OCI-LY1 (cell line): Measurements from ENCODE around the gene KPNB1.

Source experiments
- H2AFZ ChIP-seq: fragments of 200-600 bp; sonication (generic), shearing (Covaris generic); 2 replicates; pipeline ENCODE4 v1.6.0; 2014; ENCODE audit warnings: antibody characterized with exemption, mild to moderate bottlenecking, low read length
- H3F3A ChIP-seq: fragments of 200-600 bp; sonication (generic), shearing (Covaris generic); 2 replicates; pipeline ENCODE4 v1.6.0; 2014; ENCODE audit warnings: mild to moderate bottlenecking, antibody characterized with exemption, low read length, moderate library complexity; ENCODE audit not compliant: insufficient read depth
- H3K27ac ChIP-seq: fragments of 200-600 bp; sonication (generic); 2 replicates; pipeline ENCODE4 v1.5.1; 2014; ENCODE audit warnings: low read length, mixed run types, mild to moderate bottlenecking, low read depth; ENCODE audit not compliant: poor library complexity, severe bottlenecking
- H3K27me3 ChIP-seq: fragments of 200-600 bp; sonication (generic); 2 replicates; pipeline ENCODE4 v1.6.0; 2014; ENCODE audit warnings: antibody characterized with exemption, mild to moderate bottlenecking, low read length, moderate library complexity; ENCODE audit not compliant: insufficient read depth
- H3K36me3 ChIP-seq: fragments of 200-600 bp; sonication (generic); 2 replicates; pipeline ENCODE4 v1.6.1; 2014; ENCODE audit warnings: mild to moderate bottlenecking, antibody characterized with exemption, low read length, moderate library complexity, mixed read lengths; ENCODE audit not compliant: insufficient read depth
- H3K4me1 ChIP-seq: fragments of 200-600 bp; sonication (generic); 2 replicates; pipeline ENCODE4 v1.5.1; 2014; ENCODE audit warnings: mild to moderate bottlenecking, low read length, moderate library complexity; ENCODE audit not compliant: insufficient read depth, severe bottlenecking
- H3K4me2 ChIP-seq: fragments of 200-600 bp; sonication (generic), shearing (Covaris generic); 2 replicates; pipeline ENCODE4 v1.6.1; 2014; ENCODE audit warnings: low read length
- H3K4me3 ChIP-seq: fragments of 200-600 bp; sonication (generic); 2 replicates; pipeline ENCODE4 v1.5.1; 2014; ENCODE audit warnings: low read length, low read depth, mild to moderate bottlenecking, mixed read lengths; ENCODE audit not compliant: poor library complexity, severe bottlenecking
- H3K79me2 ChIP-seq: fragments of 200-600 bp; shearing (Covaris generic); 2 replicates; pipeline ENCODE4 v1.6.1; 2016; ENCODE audit warnings: mixed run types, low read length, mixed read lengths; ENCODE audit not compliant: insufficient read depth
- H3K9ac ChIP-seq: fragments of 200-600 bp; sonication (generic), shearing (Covaris generic); 2 replicates; pipeline ENCODE4 v1.6.1; 2014; ENCODE audit warnings: mild to moderate bottlenecking, low read length, mixed read lengths
- H3K9me2 ChIP-seq: fragments of 200-600 bp; sonication (generic), shearing (Covaris generic); 2 replicates; pipeline ENCODE4 v1.6.1; 2014; ENCODE audit warnings: low read depth, mild to moderate bottlenecking, low read length, mixed read lengths
- H3K9me3 ChIP-seq: fragments of 200-600 bp; shearing (Covaris generic); 2 replicates; pipeline ENCODE4 v1.6.1; 2014; ENCODE audit warnings: low read length, mixed read lengths
- H4K20me1 ChIP-seq: fragments of 200-600 bp; sonication (generic), shearing (Covaris generic); 2 replicates; pipeline ENCODE4 v1.6.0; 2016; ENCODE audit warnings: mild to moderate bottlenecking, low read length; ENCODE audit not compliant: insufficient read depth
- CTCF ChIP-seq: fragments of 200-600 bp; sonication (generic), shearing (Covaris generic); IDR thresholded peaks from 2 replicates; pipeline ENCODE4 v1.5.1; 2017; ENCODE audit warnings: mild to moderate bottlenecking, antibody characterized with exemption, low read length, moderate library complexity, mixed read lengths
- EZH2 ChIP-seq: fragments of 200-600 bp; sonication (generic), shearing (Covaris generic); IDR thresholded peaks from 2 replicates; pipeline ENCODE4 v1.8.0; 2017; ENCODE audit warnings: borderline replicate concordance, mixed run types, mild to moderate bottlenecking, antibody characterized with exemption, low read length, moderate library complexity, mixed read lengths

KPNB1 gene

DNA sequence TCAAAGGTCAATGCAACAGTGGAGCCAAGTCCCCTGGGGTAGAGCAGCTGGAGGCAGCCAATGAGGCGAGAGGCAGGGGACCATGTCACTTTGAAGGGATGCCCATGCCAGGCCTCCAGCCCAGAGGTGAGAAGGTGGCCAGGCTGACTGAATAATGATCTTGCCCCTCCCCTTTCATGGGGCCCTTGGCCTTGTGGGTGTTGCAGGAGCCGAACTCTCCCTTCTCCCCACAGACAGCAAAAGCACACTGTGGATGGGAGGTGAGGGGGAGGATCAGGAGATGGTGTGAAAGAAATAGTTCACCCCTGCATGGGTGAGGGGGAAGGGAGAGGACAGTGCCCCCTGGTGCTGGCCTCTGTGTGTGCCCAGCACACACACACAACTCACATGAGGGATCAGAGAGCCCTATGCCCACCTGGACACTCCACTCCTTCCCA lies 67.6 kb downstream of the KPNB1 start:
- H3K4me2 ChIP-seq: no peak overlapping the region
- H3K27me3 ChIP-seq: peaks cover 11% of the 10 kb centered on the region
- TF ChIP-seq CTCF (peak; percentile 11; the same call in 1 of the 2 replicates), EZH2 (no peak)

DNA sequence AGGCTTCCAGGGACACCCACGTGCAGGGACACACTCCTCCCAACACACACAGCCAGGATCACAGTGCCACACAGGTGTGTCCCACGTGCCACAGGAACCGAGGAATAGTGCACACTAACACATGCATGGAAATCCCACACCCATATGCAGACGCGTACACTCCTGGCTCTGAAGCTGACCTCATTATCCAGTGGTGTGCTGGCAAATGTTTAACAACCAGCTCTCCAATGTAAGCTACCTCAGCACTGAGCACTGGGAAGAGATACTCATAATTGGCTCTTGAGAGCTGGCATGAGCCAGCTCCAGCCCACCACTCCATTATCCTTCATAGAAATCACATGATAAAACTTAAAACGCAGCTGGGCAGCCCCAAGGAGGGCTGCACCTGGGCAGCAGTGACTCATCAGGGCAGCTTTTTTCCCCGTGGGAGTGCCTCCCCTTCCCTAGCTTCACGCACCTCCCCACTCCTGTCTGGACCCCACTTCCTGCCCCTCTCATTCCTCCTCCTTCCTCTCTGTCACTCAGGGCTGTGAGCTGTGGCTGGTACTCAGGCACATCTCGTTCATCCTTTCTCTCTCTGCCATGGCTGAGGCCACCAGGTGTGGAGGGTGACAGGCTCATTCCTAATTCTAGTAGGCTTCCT lies 68.4 kb downstream of the KPNB1 start:
- Histone ChIP-seq H3K27me3 (peaks cover 11% of the 10 kb centered on the region), H3K4me2 (no peak overlapping the region), H3K4me3 (no peak overlapping the region), H3K79me2 (no peaks in the 10 kb centered on the region), H2AFZ (no peak overlapping the region), H3K9me3 (no peaks in the 10 kb centered on the region), H3K4me1 (no peaks in the 10 kb centered on the region), H3F3A (no peaks in the 10 kb centered on the region), H3K27ac (no peak overlapping the region), H3K9ac (no peak overlapping the region), H3K36me3 (no peaks in the 10 kb centered on the region), H4K20me1 (no peaks in the 10 kb centered on the region), H3K9me2 (no peaks in the 10 kb centered on the region)
- no peak for TF ChIP-seq EZH2
- no peak for TF ChIP-seq CTCF

More for the DNA sequence above, 67.6 kb downstream of the KPNB1 start:
- Histone ChIP-seq H3K4me3 (no peak overlapping the region), H3K9me2 (no peaks in the 10 kb centered on the region), H3K27ac (no peak overlapping the region), H3K9ac (no peak overlapping the region), H3K9me3 (no peaks in the 10 kb centered on the region), H2AFZ (no peak overlapping the region), H3F3A (no peaks in the 10 kb centered on the region), H4K20me1 (no peaks in the 10 kb centered on the region), H3K79me2 (no peaks in the 10 kb centered on the region), H3K4me1 (no peaks in the 10 kb centered on the region), H3K36me3 (no peaks in the 10 kb centered on the region)

DNA sequence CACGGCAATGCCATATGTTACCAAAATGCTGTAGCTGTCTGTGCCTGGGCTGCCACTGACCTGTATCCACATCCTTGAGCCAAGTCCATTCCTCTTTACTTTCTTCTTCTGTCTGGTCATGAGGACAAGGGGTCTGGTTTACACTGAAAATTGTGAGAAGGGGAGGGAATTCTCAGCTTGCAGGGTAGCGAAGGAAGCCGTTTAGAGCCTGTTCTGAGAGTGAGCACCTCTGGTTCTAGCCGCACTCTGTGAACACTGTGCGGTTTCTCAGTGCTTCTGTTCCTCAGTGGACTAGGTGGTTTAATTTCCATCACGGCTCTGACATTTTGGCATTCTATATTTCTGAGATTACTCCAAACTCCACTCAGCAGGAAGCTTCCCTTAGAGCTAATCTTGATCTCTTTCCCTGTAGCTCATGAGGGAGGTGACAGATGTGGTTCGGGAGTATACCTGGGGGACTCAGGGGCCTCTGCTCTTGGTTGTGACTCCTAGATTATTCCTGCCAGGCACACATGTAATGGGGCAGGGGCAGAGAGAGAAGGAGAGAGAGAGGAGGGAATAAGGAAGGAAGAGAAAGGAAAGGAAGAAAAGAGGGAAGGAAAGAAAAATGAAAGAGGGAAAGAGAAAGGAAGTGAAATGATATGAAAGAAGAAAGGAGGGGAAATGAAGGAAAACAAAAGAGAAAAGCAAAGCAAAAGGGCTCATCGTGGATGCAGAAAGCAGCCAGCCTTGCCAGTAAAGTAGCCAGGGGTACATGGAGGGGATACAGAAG lies 69.1 kb downstream of the KPNB1 start:
- Histone ChIP-seq H3K9ac (no peak overlapping the region), H3K27me3 (peaks cover 11% of the 10 kb centered on the region), H2AFZ (no peak overlapping the region), H3K9me2 (no peaks in the 10 kb centered on the region), H3F3A (no peaks in the 10 kb centered on the region), H3K27ac (no peak overlapping the region), H3K4me3 (no peak overlapping the region), H3K9me3 (no peaks in the 10 kb centered on the region), H3K4me2 (no peak overlapping the region), H3K4me1 (no peaks in the 10 kb centered on the region), H3K36me3 (no peaks in the 10 kb centered on the region), H4K20me1 (no peaks in the 10 kb centered on the region), H3K79me2 (no peaks in the 10 kb centered on the region)
- TF ChIP-seq CTCF (no peak), EZH2 (no peak)
